GM23338 (cell line): ENCODE results near the gene MAD1L1. TPM values are rescaled to one million over a fixed set of nuclear protein-coding genes. Genes with fewer than 3 reads are reported as not detected.

Source experiments
- ATAC-seq: fragments of 200-7000 bp; cut with Tn5 transposase; 3 replicates; pipeline ENCODE4 v1.9.1; 2020
- DNase-seq: peaks from one replicate; pipeline ENCODE4 v3.0.0-alpha.2; 2015; ENCODE audit warnings: low spot score
- H2AFZ ChIP-seq: fragments of 200-600 bp; sonication (generic); 2 replicates; pipeline ENCODE4 v1.8.0; 2016; ENCODE audit warnings: antibody characterized with exemption, mild to moderate bottlenecking, moderate library complexity
- H3F3A ChIP-seq: fragments of 200-600 bp; sonication (generic); replicated peaks from 2 replicates; pipeline ENCODE4 v1.8.0; 2017; ENCODE audit warnings: antibody characterized with exemption, mixed run types, low read depth
- H3K27ac ChIP-seq: fragments of 200-600 bp; sonication (generic); 2 replicates; pipeline ENCODE4 v1.6.1; 2016; ENCODE audit warnings: low read depth
- H3K27me3 ChIP-seq: fragments of 200-600 bp; sonication (generic); 2 replicates; pipeline ENCODE4 v1.8.0; 2016; ENCODE audit warnings: mild to moderate bottlenecking, mixed run types, moderate library complexity; ENCODE audit not compliant: insufficient read depth
- H3K36me3 ChIP-seq: fragments of 200-600 bp; sonication (generic); 2 replicates; pipeline ENCODE4 v1.8.0; 2016; ENCODE audit warnings: mild to moderate bottlenecking; ENCODE audit not compliant: insufficient read depth
- H3K4me1 ChIP-seq: fragments of 200-600 bp; sonication (generic); 2 replicates; pipeline ENCODE4 v1.8.0; 2016; ENCODE audit warnings: mild to moderate bottlenecking, moderate library complexity; ENCODE audit not compliant: insufficient read depth
- H3K4me2 ChIP-seq: fragments of 200-600 bp; sonication (generic); 2 replicates; pipeline ENCODE4 v1.7.1; 2017; ENCODE audit warnings: mixed run types
- H3K4me3 ChIP-seq: fragments of 200-600 bp; sonication (generic); 2 replicates; pipeline ENCODE4 v1.6.1; 2016; ENCODE audit warnings: mixed run types
- H3K79me2 ChIP-seq: fragments of 200-600 bp; sonication (generic); replicated peaks from 2 replicates; pipeline ENCODE4 v1.8.0; 2017; ENCODE audit warnings: mild to moderate bottlenecking; ENCODE audit not compliant: insufficient read depth
- H3K9me2 ChIP-seq: fragments of 200-600 bp; sonication (generic); 2 replicates; pipeline ENCODE4 v1.8.0; 2017; ENCODE audit not compliant: insufficient read depth
- H4K20me1 ChIP-seq: fragments of 200-600 bp; sonication (generic); replicated peaks from 2 replicates; pipeline ENCODE4 v1.8.0; 2017; ENCODE audit warnings: mild to moderate bottlenecking; ENCODE audit not compliant: insufficient read depth
- H3K27ac Mint-ChIP-seq: 2 replicates; pipeline ENCODE4 v1.8.0; 2020; ENCODE audit warnings: inconsistent platforms, mild to moderate bottlenecking, moderate library complexity, mixed read lengths
- H3K27me3 Mint-ChIP-seq: 3 replicates; pipeline ENCODE4 v1.8.0; 2022; ENCODE audit warnings: low read depth, mild to moderate bottlenecking, moderate library complexity, mixed read lengths, inconsistent platforms; ENCODE audit not compliant: insufficient read depth, poor library complexity
- H3K36me3 Mint-ChIP-seq: 3 replicates; pipeline ENCODE4 v1.8.0; 2021; ENCODE audit warnings: low read depth, mild to moderate bottlenecking, inconsistent platforms, moderate library complexity, mixed read lengths
- H3K4me1 Mint-ChIP-seq: 3 replicates; pipeline ENCODE4 v1.8.0; 2020; ENCODE audit warnings: mild to moderate bottlenecking, inconsistent platforms, mixed read lengths
- H3K4me3 Mint-ChIP-seq: 3 replicates; pipeline ENCODE4 v1.8.0; 2021; ENCODE audit warnings: moderate library complexity, mild to moderate bottlenecking, inconsistent platforms, mixed read lengths
- H3K9me3 Mint-ChIP-seq: 3 replicates; pipeline ENCODE4 v1.8.0; 2020; ENCODE audit warnings: moderate library complexity, mild to moderate bottlenecking, inconsistent platforms, mixed read lengths
- CREB1 ChIP-seq: fragments of 250-450 bp; sonication (Bioruptor Pico); IDR thresholded peaks from 2 replicates; pipeline ENCODE4 v1.5.0; 2020; ENCODE audit warnings: low read depth, mild to moderate bottlenecking, moderate library complexity
- EZH2phosphoT487 ChIP-seq: fragments of 200-600 bp; sonication (generic); IDR thresholded peaks from one replicate; pipeline ENCODE4 v1.8.1; 2018; ENCODE audit warnings: antibody characterized with exemption; ENCODE audit not compliant: unreplicated experiment
- JUNB ChIP-seq: IDR thresholded peaks from one replicate; pipeline ENCODE4 v1.6.1; 2016; ENCODE audit warnings: antibody characterized with exemption; ENCODE audit not compliant: unreplicated experiment
- NANOG ChIP-seq: IDR thresholded peaks from 2 replicates; pipeline ENCODE4 v1.6.1; 2016; ENCODE audit warnings: antibody characterized with exemption, borderline replicate concordance
- POLR2AphosphoS5 ChIP-seq: IDR thresholded peaks from 2 replicates; pipeline ENCODE4 v1.6.1; 2016; ENCODE audit warnings: antibody characterized with exemption, low read depth
- STAT1 ChIP-seq: IDR thresholded peaks from one replicate; pipeline ENCODE4 v1.6.1; 2016; ENCODE audit warnings: antibody characterized with exemption; ENCODE audit not compliant: unreplicated experiment
- ZNF331 ChIP-seq: fragments of 250-450 bp; sonication (Bioruptor Pico); IDR thresholded peaks from 2 replicates; pipeline ENCODE4 v1.5.0; 2020; ENCODE audit warnings: low read depth, mild to moderate bottlenecking, moderate library complexity
- polyA plus RNA-seq: library from polyadenylated mRNA; unstranded; fragments of >200 nt; fragmentation: Nextera tagmentation; extraction: Ambion mirVana; gene quantifications from 2 replicates; pipeline ENCODE4 v1.2.1, GENCODE V29; 2016
- total RNA-seq: library from RNA; depleted of rRNA; stranded (reverse); fragments of >200 nt; shearing (Covaris generic); gene quantifications from 2 replicates; pipeline ENCODE4 v1.2.3, GENCODE V29; 2014
- TF ChIP-seq, protein P1 (sequence below): IDR thresholded peaks from one replicate; pipeline ENCODE4 v1.6.1; 2018; ENCODE audit warnings: antibody characterized with exemption; ENCODE audit not compliant: unreplicated experiment
- TF ChIP-seq, protein P2 (sequence below): IDR thresholded peaks from 2 replicates; pipeline ENCODE4 v1.6.1; 2016; ENCODE audit warnings: antibody characterized with exemption
- TF ChIP-seq, protein P3 (sequence below), 2 experiments: fragments of 200-600 bp in 1 of 2; sonication (generic) in 1 of 2; conservative IDR thresholded peaks; 2 replicates each; pipeline versions ENCODE4 v1.5.1 to v1.6.1; 2016 to 2017; ENCODE audit warnings: antibody characterized with exemption in 2 of 2, low read depth in 2 of 2, mild to moderate bottlenecking in 2 of 2, moderate library complexity in 1 of 2

Gene MAD1L1
- total and polyA plus RNA-seq, 2 experiments from 2014 or later = 40.3 to 59.3 TPM

DNA sequence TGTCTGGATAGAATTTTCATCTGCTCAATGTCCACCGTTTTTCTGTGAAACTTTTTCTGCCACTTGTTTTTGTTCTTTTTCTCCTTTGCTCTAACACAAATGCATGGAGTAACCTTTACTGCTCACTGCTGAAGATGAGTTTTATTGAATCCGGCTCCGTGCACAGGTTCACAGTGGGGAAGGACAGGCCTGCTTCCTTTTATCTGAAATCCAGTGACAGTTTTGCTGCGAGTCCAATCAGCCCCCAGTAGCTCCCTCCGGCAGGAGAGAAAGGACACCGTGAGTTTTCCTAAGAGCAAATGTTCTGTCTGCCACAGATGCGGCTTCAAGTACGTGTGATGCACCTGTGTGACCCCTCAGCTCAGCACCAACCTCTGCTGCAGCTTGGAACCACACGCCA lies 246.8 kb downstream of the MAD1L1 start:
- TF ChIP-seq, protein P1, sequence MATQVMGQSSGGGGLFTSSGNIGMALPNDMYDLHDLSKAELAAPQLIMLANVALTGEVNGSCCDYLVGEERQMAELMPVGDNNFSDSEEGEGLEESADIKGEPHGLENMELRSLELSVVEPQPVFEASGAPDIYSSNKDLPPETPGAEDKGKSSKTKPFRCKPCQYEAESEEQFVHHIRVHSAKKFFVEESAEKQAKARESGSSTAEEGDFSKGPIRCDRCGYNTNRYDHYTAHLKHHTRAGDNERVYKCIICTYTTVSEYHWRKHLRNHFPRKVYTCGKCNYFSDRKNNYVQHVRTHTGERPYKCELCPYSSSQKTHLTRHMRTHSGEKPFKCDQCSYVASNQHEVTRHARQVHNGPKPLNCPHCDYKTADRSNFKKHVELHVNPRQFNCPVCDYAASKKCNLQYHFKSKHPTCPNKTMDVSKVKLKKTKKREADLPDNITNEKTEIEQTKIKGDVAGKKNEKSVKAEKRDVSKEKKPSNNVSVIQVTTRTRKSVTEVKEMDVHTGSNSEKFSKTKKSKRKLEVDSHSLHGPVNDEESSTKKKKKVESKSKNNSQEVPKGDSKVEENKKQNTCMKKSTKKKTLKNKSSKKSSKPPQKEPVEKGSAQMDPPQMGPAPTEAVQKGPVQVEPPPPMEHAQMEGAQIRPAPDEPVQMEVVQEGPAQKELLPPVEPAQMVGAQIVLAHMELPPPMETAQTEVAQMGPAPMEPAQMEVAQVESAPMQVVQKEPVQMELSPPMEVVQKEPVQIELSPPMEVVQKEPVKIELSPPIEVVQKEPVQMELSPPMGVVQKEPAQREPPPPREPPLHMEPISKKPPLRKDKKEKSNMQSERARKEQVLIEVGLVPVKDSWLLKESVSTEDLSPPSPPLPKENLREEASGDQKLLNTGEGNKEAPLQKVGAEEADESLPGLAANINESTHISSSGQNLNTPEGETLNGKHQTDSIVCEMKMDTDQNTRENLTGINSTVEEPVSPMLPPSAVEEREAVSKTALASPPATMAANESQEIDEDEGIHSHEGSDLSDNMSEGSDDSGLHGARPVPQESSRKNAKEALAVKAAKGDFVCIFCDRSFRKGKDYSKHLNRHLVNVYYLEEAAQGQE = no peak
- TF ChIP-seq, protein P2, sequence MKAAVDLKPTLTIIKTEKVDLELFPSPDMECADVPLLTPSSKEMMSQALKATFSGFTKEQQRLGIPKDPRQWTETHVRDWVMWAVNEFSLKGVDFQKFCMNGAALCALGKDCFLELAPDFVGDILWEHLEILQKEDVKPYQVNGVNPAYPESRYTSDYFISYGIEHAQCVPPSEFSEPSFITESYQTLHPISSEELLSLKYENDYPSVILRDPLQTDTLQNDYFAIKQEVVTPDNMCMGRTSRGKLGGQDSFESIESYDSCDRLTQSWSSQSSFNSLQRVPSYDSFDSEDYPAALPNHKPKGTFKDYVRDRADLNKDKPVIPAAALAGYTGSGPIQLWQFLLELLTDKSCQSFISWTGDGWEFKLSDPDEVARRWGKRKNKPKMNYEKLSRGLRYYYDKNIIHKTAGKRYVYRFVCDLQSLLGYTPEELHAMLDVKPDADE = no peak
- no peak for TF ChIP-seq CREB1 (CRISPR knock-in tag)
- TF ChIP-seq NANOG = no peak
- TF ChIP-seq EZH2phosphoT487 = no peak
- H3K4me1 ChIP-seq = no peaks in the 10 kb centered on the region
- H3K27ac ChIP-seq = no peak overlapping the region
- no peak overlapping the region for H3K4me2 ChIP-seq
- Mint-ChIP-seq H3K27me3 (peaks cover 5% of the 10 kb centered on the region), H3K36me3 (no peaks in the 10 kb centered on the region), H3K4me3 (no peak overlapping the region), H3K9me3 (no peaks in the 10 kb centered on the region), H3K27ac (no peak overlapping the region), H3K4me1 (no peaks in the 10 kb centered on the region; the same call in 2 of the 3 replicates)
- H3K79me2 ChIP-seq = 0 out of 2 replicates have a peak, but pooled peaks cover 4% of the 10 kb centered on the region
- H3F3A ChIP-seq = no peaks in the 10 kb centered on the region
- no peaks in the 10 kb centered on the region for H3K27me3 ChIP-seq
- H3K9me2 ChIP-seq = no peaks in the 10 kb centered on the region
- no peaks in the 10 kb centered on the region for H3K36me3 ChIP-seq
- DNase-seq (no peak), ATAC-seq (no peak)
- H2AFZ ChIP-seq = no peak overlapping the region
- H3K4me3 ChIP-seq = no peak overlapping the region
- no peaks in the 10 kb centered on the region for H4K20me1 ChIP-seq

DNA sequence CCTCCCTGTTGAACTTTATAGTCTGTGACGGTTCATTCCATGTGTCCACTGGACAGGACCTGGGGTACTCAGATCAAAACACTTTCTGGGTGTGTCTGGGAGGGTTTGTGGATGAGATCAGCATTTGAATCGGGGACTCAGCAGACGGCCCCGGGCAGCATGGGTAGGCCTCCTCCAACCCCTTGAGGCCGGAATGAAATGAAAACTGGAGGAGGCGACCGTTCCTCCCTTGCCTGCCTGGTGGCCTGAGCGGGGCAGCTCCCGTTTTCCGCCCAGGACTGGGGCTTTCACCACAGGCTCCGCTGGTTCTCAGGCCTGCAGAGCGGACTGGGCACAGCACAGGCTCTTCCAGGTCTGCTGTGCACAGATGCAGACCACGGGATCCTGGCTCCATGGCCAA lies 247.7 kb downstream of the MAD1L1 start:
- Histone ChIP-seq H3K36me3 (no peaks in the 10 kb centered on the region), H3K4me1 (no peaks in the 10 kb centered on the region), H2AFZ (no peak overlapping the region), H3K27me3 (no peaks in the 10 kb centered on the region), H4K20me1 (no peaks in the 10 kb centered on the region), H3F3A (no peaks in the 10 kb centered on the region), H3K4me3 (no peak overlapping the region), H3K9me2 (no peaks in the 10 kb centered on the region), H3K27ac (no peak overlapping the region), H3K79me2 (0 out of 2 replicates have a peak, but pooled peaks cover 4% of the 10 kb centered on the region), H3K4me2 (no peak overlapping the region)
- Mint-ChIP-seq H3K4me1 (no peaks in the 10 kb centered on the region; the same call in 2 of the 3 replicates), H3K27me3 (peaks cover 5% of the 10 kb centered on the region), H3K9me3 (no peaks in the 10 kb centered on the region), H3K4me3 (no peak overlapping the region), H3K36me3 (peaks cover 3% of the 10 kb centered on the region; the same call in 1 of the 3 replicates), H3K27ac (no peak overlapping the region)
- DNase-seq = no peak
- peak; percentile 16 for ATAC-seq
- TF ChIP-seq, protein P1 = no peak
- TF ChIP-seq NANOG = no peak
- TF ChIP-seq, protein P2 = no peak
- no peak for TF ChIP-seq JUNB
- TF ChIP-seq, protein P3, sequence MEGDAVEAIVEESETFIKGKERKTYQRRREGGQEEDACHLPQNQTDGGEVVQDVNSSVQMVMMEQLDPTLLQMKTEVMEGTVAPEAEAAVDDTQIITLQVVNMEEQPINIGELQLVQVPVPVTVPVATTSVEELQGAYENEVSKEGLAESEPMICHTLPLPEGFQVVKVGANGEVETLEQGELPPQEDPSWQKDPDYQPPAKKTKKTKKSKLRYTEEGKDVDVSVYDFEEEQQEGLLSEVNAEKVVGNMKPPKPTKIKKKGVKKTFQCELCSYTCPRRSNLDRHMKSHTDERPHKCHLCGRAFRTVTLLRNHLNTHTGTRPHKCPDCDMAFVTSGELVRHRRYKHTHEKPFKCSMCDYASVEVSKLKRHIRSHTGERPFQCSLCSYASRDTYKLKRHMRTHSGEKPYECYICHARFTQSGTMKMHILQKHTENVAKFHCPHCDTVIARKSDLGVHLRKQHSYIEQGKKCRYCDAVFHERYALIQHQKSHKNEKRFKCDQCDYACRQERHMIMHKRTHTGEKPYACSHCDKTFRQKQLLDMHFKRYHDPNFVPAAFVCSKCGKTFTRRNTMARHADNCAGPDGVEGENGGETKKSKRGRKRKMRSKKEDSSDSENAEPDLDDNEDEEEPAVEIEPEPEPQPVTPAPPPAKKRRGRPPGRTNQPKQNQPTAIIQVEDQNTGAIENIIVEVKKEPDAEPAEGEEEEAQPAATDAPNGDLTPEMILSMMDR (conservative IDR thresholded peaks at IDR 0.05; ENCODE audit: low read depth in 2 of 2) = no peak
- no peak for TF ChIP-seq STAT1
- TF ChIP-seq POLR2AphosphoS5 = no peak
- no peak for TF ChIP-seq ZNF331
